ENCODE results near the gene IFITM1.

The IFITM1 gene

GRCh38 chr11:282630-283360, 31.0 kb upstream of the IFITM1 start:
- no peak for DNase-seq

GRCh38 chr11:283405-284104, 30.3 kb upstream of the IFITM1 start:
- DNase-seq, result no peak

DNA sequence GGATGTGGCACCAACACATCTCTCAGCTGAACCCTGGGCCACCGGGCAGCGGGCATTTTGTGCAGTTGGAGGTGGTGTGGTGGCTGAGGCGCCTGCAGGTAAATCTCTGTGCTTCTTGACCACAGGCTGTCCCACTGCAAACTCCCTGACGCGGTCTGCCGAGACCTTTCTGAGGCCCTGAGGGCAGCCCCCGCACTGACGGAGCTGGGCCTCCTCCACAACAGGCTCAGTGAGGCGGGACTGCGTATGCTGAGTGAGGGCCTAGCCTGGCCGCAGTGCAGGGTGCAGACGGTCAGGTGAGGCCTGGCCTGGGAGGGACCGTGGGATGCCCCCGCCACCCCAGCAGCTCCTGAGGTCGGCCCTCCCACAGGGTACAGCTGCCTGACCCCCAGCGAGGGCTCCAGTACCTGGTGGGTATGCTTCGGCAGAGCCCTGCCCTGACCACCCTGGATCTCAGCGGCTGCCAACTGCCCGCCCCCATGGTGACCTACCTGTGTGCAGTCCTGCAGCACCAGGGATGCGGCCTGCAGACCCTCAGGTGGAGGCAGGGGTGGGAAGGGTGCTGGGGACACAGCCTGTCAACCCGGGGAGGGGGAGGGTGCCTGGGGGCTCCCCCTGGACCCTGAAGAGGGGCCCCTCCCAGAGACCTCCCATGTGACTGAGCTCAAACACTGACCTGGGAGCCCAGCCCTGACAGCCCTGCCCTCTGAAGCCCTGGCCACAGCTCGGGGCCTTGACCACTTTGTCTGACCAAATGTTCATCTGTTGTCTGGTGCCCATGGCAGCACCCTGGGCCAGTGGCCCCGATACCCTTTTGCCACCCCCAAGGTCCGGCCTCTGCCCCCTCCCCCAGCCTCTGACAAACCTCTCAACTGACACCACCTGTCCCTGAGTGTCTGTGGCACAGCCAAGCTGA, 29.5 kb upstream of the IFITM1 start:
- DNase-seq, result no peak

DNA sequence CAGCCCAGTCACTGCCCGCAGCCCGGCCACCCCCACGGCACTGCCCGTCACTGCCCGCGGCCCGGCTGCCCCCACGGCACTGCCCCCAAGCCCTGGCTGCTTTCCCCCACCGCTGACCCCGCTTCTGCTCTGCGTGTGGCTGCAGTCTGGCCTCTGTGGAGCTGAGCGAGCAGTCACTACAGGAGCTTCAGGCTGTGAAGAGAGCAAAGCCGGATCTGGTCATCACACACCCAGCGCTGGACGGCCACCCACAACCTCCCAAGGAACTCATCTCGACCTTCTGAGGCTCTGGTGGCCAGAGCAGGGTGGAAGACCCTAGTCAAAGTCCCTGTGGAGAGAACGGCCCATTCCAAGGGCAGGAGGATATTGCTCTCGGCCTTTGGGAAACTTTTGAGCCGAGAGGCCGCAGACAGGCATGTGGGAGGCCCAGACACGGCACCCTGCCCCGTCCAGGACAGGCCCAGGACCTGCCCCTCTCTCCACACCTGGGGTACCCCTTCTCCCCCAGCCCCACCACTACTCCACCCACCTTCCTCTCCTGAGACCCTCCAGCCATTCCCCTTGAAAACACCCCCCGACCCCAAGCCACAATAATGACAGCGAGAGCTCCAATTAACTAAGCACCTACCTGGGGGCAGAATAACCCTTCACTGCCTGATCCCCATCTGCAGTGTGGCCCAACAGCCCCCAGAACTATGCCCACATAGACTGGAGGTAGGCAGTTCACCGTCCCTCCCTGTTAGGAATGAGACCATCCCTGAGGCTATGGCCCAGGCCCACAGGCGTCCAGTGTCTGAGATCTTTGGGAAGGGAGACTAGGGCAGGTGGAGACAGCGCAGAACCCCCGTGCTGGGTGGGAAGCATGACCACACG, 28.6 kb upstream of the IFITM1 start:
- no peak for DNase-seq

DNA sequence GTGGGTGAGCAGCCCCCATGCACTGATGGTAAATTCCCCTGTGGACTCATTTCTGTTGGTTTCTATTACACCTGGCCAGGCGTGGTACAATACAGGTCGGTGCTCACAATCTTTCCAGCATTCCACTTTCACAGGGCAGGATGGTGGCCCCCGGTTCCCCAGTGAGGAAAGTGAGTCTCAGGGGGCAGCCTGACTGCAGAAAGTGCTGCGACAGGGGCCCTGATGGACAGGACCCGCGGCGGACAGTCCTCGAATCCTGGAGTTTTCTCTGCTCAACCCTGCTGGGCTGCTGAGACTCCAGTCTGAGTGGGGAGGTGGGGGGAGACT, 28.0 kb upstream of the IFITM1 start:
- no peak for DNase-seq

DNA sequence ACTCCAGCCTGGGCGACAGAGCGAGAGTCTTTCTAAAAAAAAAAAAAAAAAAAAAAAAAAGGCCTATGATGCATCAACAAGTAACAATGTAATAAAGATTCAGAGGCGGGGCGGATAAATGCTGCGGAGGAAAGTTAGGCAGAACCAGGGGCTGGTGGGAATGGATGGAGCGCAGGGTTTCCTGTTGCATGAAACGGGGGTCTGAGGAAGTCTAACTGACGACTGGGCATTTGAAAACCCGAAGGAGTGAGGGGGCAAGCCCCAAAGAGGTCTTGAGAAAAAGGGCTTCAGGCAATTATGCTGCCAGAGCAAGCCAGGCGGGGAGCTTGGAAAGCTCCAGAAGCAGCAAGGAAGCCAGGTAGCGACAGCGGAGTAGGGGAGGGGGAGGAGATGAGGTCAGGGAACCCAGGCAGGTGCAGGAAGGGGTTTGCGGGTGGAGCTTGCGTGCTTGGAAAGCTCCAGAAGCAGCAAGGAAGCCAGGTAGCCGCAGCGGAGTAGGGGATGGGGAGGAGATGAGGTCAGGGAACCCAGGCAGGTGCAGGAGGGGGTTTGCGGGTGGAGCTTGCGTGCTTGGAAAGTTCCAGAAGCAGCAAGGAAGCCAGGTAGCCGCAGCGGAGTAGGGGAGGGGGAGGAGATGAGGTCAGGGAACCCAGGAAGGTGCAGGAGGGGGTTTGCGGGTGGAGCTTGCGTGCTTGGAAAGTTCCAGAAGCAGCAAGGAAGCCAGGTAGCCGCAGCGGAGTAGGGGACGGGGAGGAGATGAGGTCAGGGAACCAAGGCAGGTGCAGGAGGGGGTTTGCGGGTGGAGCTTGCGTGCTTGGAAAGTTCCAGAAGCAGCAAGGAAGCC, 26.6 kb upstream of the IFITM1 start:
- peak in 1 of 2 experiments; percentile 42 for DNase-seq

GRCh38 chr11:287821-288477, 25.9 kb upstream of the IFITM1 start:
- peak in 1 of 2 experiments; percentile 40 for DNase-seq

GRCh38 chr11:288478-289397, 25.1 kb upstream of the IFITM1 start, which contains the start of gene PGGHG:
PGGHG (plus strand) TSS chr11:289126; CDS start chr11:289817, 691 bp downstream.
- DNase-seq, result peak in 1 of 2 experiments; percentile 60

DNA sequence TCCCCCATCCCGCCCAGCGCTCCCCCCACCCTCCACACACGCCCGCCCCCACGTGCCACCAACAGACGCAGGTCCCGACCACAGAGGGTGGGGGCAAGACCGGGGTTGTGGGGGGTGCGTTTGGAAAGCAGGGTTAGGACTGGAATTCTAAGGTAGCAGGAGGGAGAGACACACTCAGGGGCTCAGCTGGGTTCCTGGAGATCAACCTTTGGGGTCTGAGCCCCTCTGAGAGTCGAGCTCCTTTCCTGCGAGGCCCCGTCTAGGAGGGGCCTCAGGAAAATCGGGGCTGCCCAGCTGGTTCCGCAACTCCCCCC, 24.5 kb upstream of the IFITM1 start:
- DNase-seq, result no peak

DNA sequence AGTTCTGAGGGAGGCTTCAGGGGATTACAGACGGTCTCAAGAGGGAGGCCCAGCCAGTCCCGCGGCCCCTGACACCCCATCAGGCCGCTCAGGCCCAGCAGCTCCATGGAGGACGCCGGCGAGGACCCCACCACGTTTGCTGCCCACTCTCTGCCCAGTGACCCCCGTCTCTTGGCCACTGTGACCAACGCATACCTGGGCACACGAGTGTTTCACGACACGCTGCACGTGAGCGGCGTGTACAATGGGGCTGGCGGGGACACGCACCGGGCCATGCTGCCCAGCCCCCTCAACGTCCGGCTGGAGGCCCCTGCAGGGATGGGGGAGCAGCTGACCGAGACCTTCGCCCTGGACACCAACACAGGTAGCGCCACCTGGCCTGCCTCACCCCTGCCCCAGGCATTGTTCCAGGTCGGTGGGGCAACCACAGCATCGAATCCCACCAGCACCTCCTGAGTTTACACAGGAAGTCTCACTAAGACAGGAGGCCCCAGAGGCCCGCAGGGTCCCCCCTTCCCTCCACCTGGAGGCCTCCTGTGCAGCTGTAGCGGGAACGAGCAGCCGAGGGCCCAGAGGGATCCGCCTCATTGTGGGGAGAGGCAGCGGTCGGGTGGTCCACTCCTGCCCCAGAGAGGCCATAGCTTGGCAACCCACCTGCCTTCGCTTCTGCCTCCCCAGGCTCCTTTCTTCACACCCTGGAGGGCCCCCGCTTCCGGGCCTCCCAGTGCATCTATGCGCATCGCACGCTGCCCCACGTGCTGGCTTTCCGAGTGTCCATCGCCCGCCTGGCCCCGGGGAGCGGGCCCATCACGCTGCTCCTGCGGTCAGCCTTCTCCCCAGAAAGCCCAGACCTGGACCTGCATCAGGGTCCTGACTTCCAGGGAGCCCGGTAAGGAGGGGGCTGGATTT, 23.9 kb upstream of the IFITM1 start:
- DNase-seq, result no peak

- DNase-seq, result no peak
Observed at GRCh38 chr11:290621-291231, 23.1 kb upstream of the IFITM1 start.

GRCh38 chr11:291281-292210, 22.3 kb upstream of the IFITM1 start:
- DNase-seq, result no peak

GRCh38 chr11:292211-293121, 21.4 kb upstream of the IFITM1 start:
- no peak for DNase-seq

- no peak for DNase-seq
Observed at GRCh38 chr11:293271-293851, 20.5 kb upstream of the IFITM1 start.

DNA sequence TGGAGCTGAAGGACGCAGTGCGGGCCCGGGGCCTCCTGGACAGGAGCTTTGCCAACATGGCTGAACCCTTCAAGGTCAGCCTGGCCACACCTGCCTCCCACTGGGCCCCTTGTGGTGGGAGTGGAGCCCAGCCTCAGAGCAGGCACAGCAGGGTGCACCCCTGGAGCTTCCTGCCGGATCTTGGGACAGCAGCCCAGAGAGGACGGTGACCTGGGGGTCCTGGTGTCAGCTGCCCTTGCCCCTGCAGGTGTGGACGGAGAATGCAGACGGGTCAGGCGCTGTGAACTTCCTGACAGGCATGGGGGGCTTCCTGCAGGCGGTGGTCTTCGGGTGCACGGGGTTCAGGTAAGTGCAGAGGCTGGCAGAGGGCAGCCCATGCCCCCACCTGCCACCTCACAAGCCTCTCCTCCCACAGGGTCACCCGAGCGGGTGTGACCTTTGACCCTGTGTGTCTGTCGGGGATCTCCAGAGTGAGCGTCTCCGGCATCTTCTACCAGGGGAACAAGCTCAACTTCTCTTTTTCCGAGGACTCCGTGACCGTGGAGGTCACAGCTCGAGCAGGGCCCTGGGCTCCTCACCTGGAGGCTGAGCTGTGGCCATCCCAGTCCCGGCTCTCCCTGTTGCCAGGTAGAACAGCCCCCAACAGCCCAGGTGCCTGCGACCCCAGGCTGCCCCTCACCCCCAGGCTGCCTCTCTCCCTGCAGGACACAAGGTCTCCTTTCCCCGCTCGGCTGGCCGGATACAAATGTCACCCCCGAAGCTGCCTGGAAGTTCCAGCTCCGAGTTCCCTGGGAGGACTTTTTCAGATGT, 19.8 kb upstream of the IFITM1 start:
- DNase-seq, result no peak

Data from NCI-H526 (cell line).